GM10266 (cell line): Measurements from ENCODE around the gene SPAG7.

ENCODE experiments used
- DNase-seq: peaks from one replicate; pipeline ENCODE4 v3.0.0; 2012; ENCODE audit errors: extremely low spot score
- CTCF ChIP-seq: IDR thresholded peaks from 2 replicates; pipeline ENCODE4 v1.5.1; 2012; ENCODE audit warnings: mild to moderate bottlenecking, low read depth; ENCODE audit not compliant: control insufficient read depth, insufficient read depth; ENCODE audit errors: missing control alignments

Gene SPAG7

GRCh38 chr17:4956493-4957061, 11.0 kb downstream of the SPAG7 start:
- no peak for DNase-seq
- TF ChIP-seq CTCF = peak; percentile 49

DNA sequence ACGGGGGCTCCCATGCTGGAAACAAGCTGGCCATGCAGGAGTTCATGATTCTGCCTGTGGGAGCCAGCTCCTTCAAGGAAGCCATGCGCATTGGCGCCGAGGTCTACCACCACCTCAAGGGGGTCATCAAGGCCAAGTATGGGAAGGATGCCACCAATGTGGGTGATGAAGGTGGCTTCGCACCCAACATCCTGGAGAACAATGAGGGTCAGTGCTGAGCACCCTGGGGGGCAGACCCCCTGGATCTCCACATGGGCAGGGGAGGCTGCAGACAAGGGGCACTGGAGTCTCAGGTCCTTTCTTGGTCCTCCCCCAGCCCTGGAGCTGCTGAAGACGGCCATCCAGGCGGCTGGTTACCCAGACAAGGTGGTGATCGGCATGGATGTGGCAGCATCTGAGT, 12.5 kb downstream of the SPAG7 start:
- no peak for TF ChIP-seq CTCF
- no peak for DNase-seq

DNA sequence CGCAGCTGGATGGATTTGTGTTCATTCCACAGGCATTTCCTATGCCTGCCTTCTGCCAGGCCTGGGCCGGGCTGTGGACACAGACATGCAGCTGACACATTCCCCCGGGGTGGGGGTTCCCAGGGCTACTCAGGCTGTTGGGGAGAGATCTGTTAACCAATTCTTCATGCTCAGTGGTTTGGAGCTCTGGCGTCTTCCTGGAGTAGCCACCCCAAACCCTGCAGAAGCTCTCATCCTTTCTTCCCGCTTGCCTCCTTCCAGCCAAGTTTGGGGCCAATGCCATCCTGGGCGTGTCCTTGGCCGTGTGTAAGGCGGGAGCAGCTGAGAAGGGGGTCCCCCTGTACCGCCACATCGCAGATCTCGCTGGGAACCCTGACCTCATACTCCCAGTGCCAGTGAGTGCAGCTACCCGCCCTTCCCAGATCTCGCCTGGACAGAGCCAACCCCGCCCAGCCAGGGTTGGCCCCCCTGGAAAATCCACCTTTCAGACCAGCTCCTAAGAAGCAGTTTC, 14.1 kb downstream of the SPAG7 start:
- TF ChIP-seq CTCF = no peak
- DNase-seq = no peak

DNA sequence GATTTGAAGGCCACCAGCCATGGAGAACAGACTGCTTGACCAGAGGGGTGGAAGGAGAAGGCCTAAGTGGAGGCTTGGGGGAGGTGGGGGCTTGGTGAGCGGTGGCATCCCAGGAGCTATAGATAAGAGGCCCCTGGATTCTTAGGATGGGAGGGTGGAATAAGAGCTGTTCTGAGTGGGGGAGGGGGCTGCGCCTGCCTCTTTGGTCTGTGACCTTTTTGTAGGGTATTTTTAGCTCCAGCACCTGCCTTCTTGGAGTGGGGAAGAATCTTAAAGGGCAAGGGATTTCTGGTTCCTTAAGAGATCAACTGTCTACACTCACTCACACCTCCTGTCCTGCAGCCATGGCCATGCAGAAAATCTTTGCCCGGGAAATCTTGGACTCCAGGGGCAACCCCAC, 16.1 kb downstream of the SPAG7 start:
- no peak for DNase-seq
- TF ChIP-seq CTCF = no peak

- no peak for DNase-seq
- no peak for TF ChIP-seq CTCF
Measured at GRCh38 chr17:4950746-4951204, 16.8 kb downstream of the SPAG7 start, which contains the start of gene ENO3. TSS of gene ENO3 (plus strand) at chr17:4951119. CDS start at chr17:4951830, 711 bp downstream.

DNA sequence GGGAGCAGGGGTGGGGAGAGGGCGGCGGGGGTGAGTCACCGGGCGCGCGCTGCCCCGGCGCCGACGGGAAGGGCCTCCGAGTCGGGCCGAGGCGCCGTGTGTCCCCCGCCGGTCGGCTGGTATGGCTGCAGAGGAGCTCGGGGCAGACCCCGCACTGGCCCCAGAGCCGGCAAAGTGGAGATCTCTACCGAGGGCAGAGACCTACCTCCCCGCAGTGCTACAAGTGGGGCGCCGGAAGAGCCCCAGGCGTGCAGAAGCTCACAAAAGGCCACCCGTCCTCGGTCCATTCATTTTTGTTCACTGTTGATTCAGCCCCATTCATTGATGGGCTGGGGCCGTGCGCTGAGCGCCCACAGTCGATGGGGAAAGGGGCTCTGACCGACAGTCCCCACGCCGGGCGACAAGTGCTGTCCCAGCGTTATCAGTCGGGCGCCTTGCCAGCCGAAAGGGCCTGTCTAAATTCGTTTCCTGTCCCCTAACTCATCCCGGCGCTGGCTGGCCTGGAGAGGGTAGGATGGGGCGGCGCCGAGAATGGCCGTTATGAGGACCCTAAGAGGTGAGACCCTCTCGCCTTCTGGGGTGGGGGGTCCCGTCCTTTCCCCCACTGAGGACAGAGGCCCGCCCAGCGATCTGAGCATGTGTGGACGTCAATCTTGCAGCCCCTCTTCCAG, 17.4 kb downstream of the SPAG7 start:
- TF ChIP-seq CTCF = no peak
- DNase-seq = no peak
